Breast epithelium (tissue), 4 donors: ENCODE data around the gene NAXE. TPM values are rescaled to one million over a fixed set of nuclear protein-coding genes. Genes with fewer than 3 reads are reported as not detected.
"Not testable (repeated sequence)": the region's sequence is repeated elsewhere in the genome, so short reads cannot be mapped to it uniquely, and the experiment has no call there.

Experiments used
- DNase-seq, 2 donors: peaks; one replicate each; pipeline ENCODE4 v3.0.0-alpha.2; 2019; ENCODE audit warnings: low spot score in 2 of 2
- H3K27ac ChIP-seq, 2 donors: fragments of 200-600 bp; sonication (generic) in 1 of 2; one replicate each; pipeline ENCODE4 v1.5.1; 2016 to 2019; ENCODE audit warnings: mild to moderate bottlenecking in 1 of 2
- H3K27me3 ChIP-seq, 2 donors: fragments of 200-600 bp; sonication (generic) in 1 of 2; one replicate each; pipeline versions ENCODE4 v1.5.1 to v1.6.0; 2017 to 2019; ENCODE audit warnings: control low read depth in 1 of 2, mild to moderate bottlenecking in 1 of 2
- H3K36me3 ChIP-seq: fragments of 200-600 bp; one replicate; pipeline ENCODE4 v1.5.1; 2019
- H3K4me1 ChIP-seq, 2 donors: fragments of 200-600 bp; sonication (generic); one replicate each; pipeline ENCODE4 v1.5.1; 2016 to 2019; ENCODE audit warnings: control low read depth in 1 of 2
- H3K4me3 ChIP-seq, 3 donors: fragments of 200-600 bp; sonication (generic); 1 replicate in 2 of 3; 2 replicates in 1 of 3; pipeline ENCODE4 v1.5.1; 2016 to 2019; ENCODE audit warnings: mild to moderate bottlenecking in 3 of 3, moderate library complexity in 2 of 3
- H3K9me3 ChIP-seq, 2 donors: fragments of 200-600 bp; sonication (generic) in 1 of 2; one replicate each; pipeline ENCODE4 v1.5.1; 2016 to 2019; ENCODE audit warnings: control low read depth in 1 of 2
- CTCF ChIP-seq, 3 donors: fragments of 450-650 bp; IDR thresholded peaks; one replicate each; pipeline ENCODE4 v1.5.1; 2016 to 2017; ENCODE audit warnings: antibody characterized with exemption in 3 of 3, mild to moderate bottlenecking in 3 of 3, moderate library complexity in 3 of 3
- POLR2A ChIP-seq: fragments of 450-650 bp; IDR thresholded peaks from one replicate; pipeline ENCODE4 v1.6.1; 2016; ENCODE audit warnings: antibody characterized with exemption, mild to moderate bottlenecking, moderate library complexity
- POLR2AphosphoS5 ChIP-seq, 3 donors: sonication (generic); formaldehyde crosslinking; IDR thresholded peaks; one replicate each; pipeline ENCODE4 v1.6.1; 2017; ENCODE audit warnings: antibody characterized with exemption in 3 of 3
- intact Hi-C: fragments of 100-400 bp; cut with DNase I; formaldehyde crosslinking; loops from one replicate; pipeline ENCODE4 v1.15.1; 2023; ENCODE audit warnings: low total_unique reads
- total RNA-seq, 3 donors: library from RNA; depleted of rRNA; stranded (reverse); fragments of >200 nt; gene quantifications; one replicate each; pipeline ENCODE4 v1.1.0, GENCODE V29; 2016

NAXE gene
- total RNA-seq, 3 donors from 2014 or later = 70.4 to 90.5 (median 75.5) TPM

- Histone ChIP-seq H3K9me3 (no peaks in the 10 kb centered on the region), H3K4me1 (no peaks in the 10 kb centered on the region), H3K27me3 (no peaks in the 10 kb centered on the region), H3K36me3 (no peaks in the 10 kb centered on the region), H3K27ac (no peak overlapping the region), H3K4me3 (no peak overlapping the region)
- TF ChIP-seq POLR2AphosphoS5 (IDR thresholded peaks at IDR 0.05) = no peak
- no peak for TF ChIP-seq POLR2A
- peak; percentile 87 to 92 (median 89) for TF ChIP-seq CTCF (IDR thresholded peaks at IDR 0.05)
- peak in 1 of 2 donors; percentile 57 for DNase-seq
- intact Hi-C loops = loop anchor here (1.0 to 10.0 kb wide), 2 partner anchors 19 to 71 kb away; no protein-coding TSS in a partner anchor
These were observed 7.6 kb upstream of the NAXE start for GRCh38 chr1:156583821-156584622.

- intact Hi-C loops = loop anchor here (10.0 kb wide), 1 partner anchor 70 kb away; no protein-coding TSS in a partner anchor
- H3K4me3 ChIP-seq = no peak overlapping the region
- no peaks in the 10 kb centered on the region for H3K36me3 ChIP-seq
- no peaks in the 10 kb centered on the region for H3K4me1 ChIP-seq
- DNase-seq = no peak
- no peaks in the 10 kb centered on the region for H3K9me3 ChIP-seq
- no peaks in the 10 kb centered on the region for H3K27me3 ChIP-seq
- TF ChIP-seq POLR2A = no peak
- TF ChIP-seq CTCF (IDR thresholded peaks at IDR 0.05) = no peak
- no peak for TF ChIP-seq POLR2AphosphoS5 (IDR thresholded peaks at IDR 0.05)
- H3K27ac ChIP-seq = no peak overlapping the region
These were observed 6.8 kb upstream of the NAXE start for GRCh38 chr1:156584813-156585212.

GRCh38 chr1:156586323-156586722 lies 5.3 kb upstream of the NAXE start:
- Histone ChIP-seq H3K4me1 (no peaks in the 10 kb centered on the region), H3K9me3 (no peaks in the 10 kb centered on the region), H3K27ac (no peak overlapping the region), H3K36me3 (no peaks in the 10 kb centered on the region), H3K4me3 (no peak overlapping the region), H3K27me3 (no peaks in the 10 kb centered on the region)
- intact Hi-C loops = loop anchor here (10.0 kb wide), 1 partner anchor 68 kb away; no protein-coding TSS in a partner anchor
- TF ChIP-seq CTCF (IDR thresholded peaks at IDR 0.05) = no peak
- DNase-seq = no peak

- peaks cover 0 to 2% of the 10 kb centered on the region in 2 donors for H3K4me1 ChIP-seq
- no peaks in the 10 kb centered on the region for H3K27me3 ChIP-seq
- DNase-seq = no peak
- no peaks in the 10 kb centered on the region for H3K9me3 ChIP-seq
- no peaks in the 10 kb centered on the region for H3K36me3 ChIP-seq
- TF ChIP-seq POLR2A = no peak
- H3K27ac ChIP-seq = no peak overlapping the region
- intact Hi-C loops = loop anchor here (10.0 kb wide), 1 partner anchor 68 kb away; no protein-coding TSS in a partner anchor
- H3K4me3 ChIP-seq = no peak overlapping the region
These were observed 4.6 kb upstream of the NAXE start for GRCh38 chr1:156586892-156587477.

- H3K9me3 ChIP-seq, H3K27me3 ChIP-seq, DNase-seq, H3K36me3 ChIP-seq, H3K4me3 ChIP-seq, H3K27ac ChIP-seq, H3K4me1 ChIP-seq: not testable (repeated sequence)
- intact Hi-C loops = loop anchor here (10.0 kb wide), 1 partner anchor 67 kb away; no protein-coding TSS in a partner anchor
These were observed 3.6 kb upstream of the NAXE start for GRCh38 chr1:156587927-156588326.

GRCh38 chr1:156589546-156589945 lies 2.0 kb upstream of the NAXE start:
- Histone ChIP-seq H3K27ac (no peak overlapping the region), H3K4me1 (peaks cover 0 to 7% of the 10 kb centered on the region in 2 donors), H3K27me3 (no peaks in the 10 kb centered on the region), H3K9me3 (no peaks in the 10 kb centered on the region), H3K36me3 (no peaks in the 10 kb centered on the region), H3K4me3 (no peak overlapping the region)
- intact Hi-C loops = loop anchor here (10.0 kb wide), 1 partner anchor 65 kb away; no protein-coding TSS in a partner anchor
- TF ChIP-seq POLR2AphosphoS5 (IDR thresholded peaks at IDR 0.05) (no peak), POLR2A (no peak), CTCF (IDR thresholded peaks at IDR 0.05) (no peak)
- DNase-seq = no peak
